HepG2 (cell line): ENCODE data around the gene TCF12. TPM values are rescaled to one million over a fixed set of nuclear protein-coding genes. Genes with fewer than 3 reads are reported as not detected.

Source experiments
- ATAC-seq: fragments of 200-7000 bp; cut with Tn5 transposase; 3 replicates; pipeline ENCODE4 v1.9.1; 2020; ENCODE audit warnings: mild to moderate bottlenecking, moderate library complexity
- BruUV-seq: library from RNA; stranded (reverse); fragments of 400-500 nt; replicated peaks from 2 replicates; lab custom pipeline; 2021; lab: Mats Ljungman, UMichigan
- CTCF ChIA-PET: fragments of 300-600 bp; formaldehyde crosslinking; extraction: SDS; loops from one replicate; lab custom pipeline; 2021; ENCODE audit warnings: low total read pairs, inconsistent platforms, low intra/inter-chr PET ratio; lab: Yijun Ruan, JAX
- POLR2A ChIA-PET: fragments of 350-600 bp; sonication (Branson Sonifier 250); formaldehyde crosslinking; loops from one replicate; lab custom pipeline; 2020; ENCODE audit warnings: antibody characterized with exemption, inconsistent platforms; lab: Yijun Ruan, JAX
- DNase-seq: peaks from one replicate; pipeline ENCODE4 v3.0.0-alpha.2; 2015; ENCODE audit warnings: low spot score
- FAIRE-seq: peaks from 3 replicates; lab custom pipeline; 2011; peaks lifted over from hg19 to GRCh38; lab: Jason Lieb, UNC
- H2AFZ ChIP-seq: one replicate; pipeline ENCODE4 v1.6.1; 2011; ENCODE audit warnings: low read length, inconsistent platforms
- H3K27ac ChIP-seq: fragments of 300-600 bp; 3 replicates; pipeline ENCODE4 v1.8.0; 2011; ENCODE audit warnings: mixed run types, mild to moderate bottlenecking, mixed read lengths, low read length, inconsistent platforms; ENCODE audit not compliant: insufficient read depth; ENCODE audit errors: extremely low read length
- H3K27me3 ChIP-seq, 2 experiments: fragments of 200-600 bp in 1 of 2; 2 replicates in 1 of 2; 3 replicates in 1 of 2; pipeline versions ENCODE4 v1.6.0 to v1.8.0; 2011; ENCODE audit warnings: low read length in 2 of 2, mild to moderate bottlenecking in 2 of 2, moderate library complexity in 2 of 2, inconsistent platforms in 1 of 2; ENCODE audit not compliant: insufficient read depth in 2 of 2, control insufficient read depth in 1 of 2
- H3K36me3 ChIP-seq, 2 experiments: fragments of 200-600 bp in 1 of 2; replicated peaks in 1 of 2; 2 replicates in 1 of 2; 3 replicates in 1 of 2; pipeline versions ENCODE4 v1.5.1 to v1.8.0; 2011; ENCODE audit warnings: low read length in 2 of 2, inconsistent platforms in 1 of 2; ENCODE audit not compliant: insufficient read depth in 2 of 2, control insufficient read depth in 1 of 2
- H3K4me1 ChIP-seq: 2 replicates; pipeline ENCODE4 v1.5.1; 2012; ENCODE audit warnings: low read length, inconsistent platforms; ENCODE audit not compliant: insufficient read depth
- H3K4me2 ChIP-seq: 2 replicates; pipeline ENCODE4 v1.6.0; 2011; ENCODE audit warnings: low read depth, low read length, inconsistent platforms
- H3K4me3 ChIP-seq, 3 experiments: fragments of 200-600 bp in 1 of 3; sonication (generic), shearing (Covaris generic) in 1 of 3; replicated peaks in 1 of 3; 2 replicates each; pipeline ENCODE4 v1.5.1; 2011 to 2016; ENCODE audit warnings: low read length in 3 of 3, inconsistent platforms in 2 of 3, low read depth in 2 of 3, mild to moderate bottlenecking in 2 of 3, control low read depth in 1 of 3, mixed read lengths in 1 of 3; ENCODE audit not compliant: insufficient read depth in 1 of 3
- H3K79me2 ChIP-seq: one replicate; pipeline ENCODE4 v1.6.1; 2011; ENCODE audit warnings: low read length, inconsistent platforms; ENCODE audit not compliant: insufficient read depth
- H3K9ac ChIP-seq: 2 replicates; pipeline ENCODE4 v1.6.0; 2011; ENCODE audit warnings: mild to moderate bottlenecking, low read depth, low read length, inconsistent platforms; ENCODE audit not compliant: insufficient read depth
- H3K9me3 ChIP-seq: 2 replicates; pipeline ENCODE4 v1.5.1; 2012; ENCODE audit warnings: mild to moderate bottlenecking, low read length
- H4K20me1 ChIP-seq: 2 replicates; pipeline ENCODE4 v1.6.0; 2011; ENCODE audit warnings: inconsistent platforms, mild to moderate bottlenecking, low read length, moderate library complexity; ENCODE audit not compliant: insufficient read depth
- ZNF549 ChIP-seq: sonication (generic); formaldehyde crosslinking; IDR thresholded peaks from 2 replicates; pipeline ENCODE4 v1.5.0; 2020; ENCODE audit warnings: missing genetic modification reagents
- WGBS: methylation state at CpG from one replicate; pipeline ENCODE4 v1.1.6; 2017; ENCODE audit warnings: low lambda C conversion rate; 5-methylcytosine and 5-hydroxymethylcytosine counted together
- in situ Hi-C: cut with HindIII; loops from 2 replicates; pipeline ENCODE4 v1.10.0; 2017; ENCODE audit warnings: low pct_unique_long_range_greater_than_20kb; ENCODE audit not compliant: extremely low pct_ligation_motif_present
- intact Hi-C: fragments of 100-400 bp; cut with micrococcal nuclease; formaldehyde crosslinking; loops from one replicate; pipeline ENCODE4 v1.10.0; 2022; ENCODE audit not compliant: unreplicated experiment
- polyA plus RNA-seq, 8 experiments: library from polyadenylated mRNA; depleted of rRNA in 3 of 8; stranded (reverse) in 7 of 8; unstranded in 1 of 8; fragments of >200 nt; fragmentation: Illumina TruSeq in 4 of 8; extraction: Trizol in 4 of 8; gene quantifications; 2 replicates each; pipeline versions ENCODE4 v1.2.1 to v1.2.3, GENCODE V29; 2011 to 2016; ENCODE audit warnings: low read depth in 4 of 8, missing spikeins in 1 of 8, mixed read lengths in 1 of 8; ENCODE audit not compliant: insufficient read depth in 1 of 8
- total RNA-seq, 5 experiments: library from RNA; depleted of rRNA; stranded (reverse); fragments of >200 nt; fragmentation: Illumina TruSeq; extraction: Trizol; gene quantifications; 2 replicates each; pipeline ENCODE4 v1.2.3, GENCODE V29; 2016; ENCODE audit warnings: low read depth in 1 of 5
- TF ChIP-seq, protein P1 (sequence below), 2 experiments: sonication (generic) in 1 of 2; formaldehyde crosslinking in 1 of 2; IDR thresholded peaks; 2 replicates each; pipeline versions ENCODE4 v1.4.0 to v1.6.1; 2016 to 2020; ENCODE audit warnings: borderline replicate concordance in 1 of 2, low read depth in 1 of 2, mild to moderate bottlenecking in 1 of 2, missing genetic modification reagents in 1 of 2

The TCF12 gene
- total and polyA plus RNA-seq, 2 of the 13 experiments (the other 11 are each of a cell fraction or from before 2014, with no cell fraction given), result 48.6 to 51.1 TPM

DNA sequence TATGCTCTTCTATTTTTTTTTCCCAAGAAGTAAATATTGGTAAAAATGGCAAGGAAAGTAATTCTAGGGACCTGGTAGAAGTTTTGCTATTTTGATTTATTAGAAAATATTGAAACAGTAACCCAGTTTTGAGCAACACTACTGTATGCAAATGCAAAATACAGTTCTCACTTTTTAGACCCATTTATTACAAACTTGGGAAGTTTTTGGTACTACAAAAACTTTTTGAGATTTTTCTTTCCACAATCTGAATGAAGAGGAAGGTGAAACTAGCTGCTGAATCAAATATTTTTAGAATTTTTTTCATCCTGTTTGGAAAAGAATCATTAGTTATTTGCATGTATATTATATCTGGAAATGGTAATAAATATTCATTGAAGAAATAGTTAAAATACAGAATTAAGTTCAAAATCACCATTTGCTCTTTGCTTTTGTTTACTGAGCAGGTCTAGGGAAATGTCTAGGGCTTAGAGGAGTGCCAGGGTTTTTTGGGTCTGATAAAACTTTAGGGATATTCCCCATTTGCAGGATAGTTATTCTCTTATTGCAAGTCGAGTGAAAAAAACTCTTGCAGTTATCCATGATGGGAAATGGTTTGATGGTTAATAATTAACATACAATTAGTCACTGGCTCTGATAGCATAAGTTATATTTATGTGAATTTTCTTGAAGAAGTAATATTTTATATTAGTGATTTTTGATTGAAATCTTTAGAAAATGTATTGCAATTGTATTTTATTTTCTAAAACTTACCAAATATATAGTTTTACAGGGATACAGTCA, 47.0 kb downstream of the TCF12 start:
- intact Hi-C loops (no loop called here), in situ Hi-C loops (no loop called here)
- CTCF ChIA-PET, result no interaction called here
- DNase-seq (no peak), ATAC-seq (no peak), FAIRE-seq (no peak)
- H3K4me3 ChIP-seq, result no peak overlapping the region
- POLR2A ChIA-PET, result no interaction called here
- peaks cover 85% of the 10 kb centered on the region for H3K4me1 ChIP-seq
- H3K79me2 ChIP-seq, result peaks cover 89% of the 10 kb centered on the region
- H3K9ac ChIP-seq, result no peak overlapping the region
- no peak overlapping the region for H3K27ac ChIP-seq
- WGBS, result 68% methylated on average over 1 of the region's 1 CpG
- H3K27me3 ChIP-seq, result no peaks in the 10 kb centered on the region
- TF ChIP-seq, protein P1, sequence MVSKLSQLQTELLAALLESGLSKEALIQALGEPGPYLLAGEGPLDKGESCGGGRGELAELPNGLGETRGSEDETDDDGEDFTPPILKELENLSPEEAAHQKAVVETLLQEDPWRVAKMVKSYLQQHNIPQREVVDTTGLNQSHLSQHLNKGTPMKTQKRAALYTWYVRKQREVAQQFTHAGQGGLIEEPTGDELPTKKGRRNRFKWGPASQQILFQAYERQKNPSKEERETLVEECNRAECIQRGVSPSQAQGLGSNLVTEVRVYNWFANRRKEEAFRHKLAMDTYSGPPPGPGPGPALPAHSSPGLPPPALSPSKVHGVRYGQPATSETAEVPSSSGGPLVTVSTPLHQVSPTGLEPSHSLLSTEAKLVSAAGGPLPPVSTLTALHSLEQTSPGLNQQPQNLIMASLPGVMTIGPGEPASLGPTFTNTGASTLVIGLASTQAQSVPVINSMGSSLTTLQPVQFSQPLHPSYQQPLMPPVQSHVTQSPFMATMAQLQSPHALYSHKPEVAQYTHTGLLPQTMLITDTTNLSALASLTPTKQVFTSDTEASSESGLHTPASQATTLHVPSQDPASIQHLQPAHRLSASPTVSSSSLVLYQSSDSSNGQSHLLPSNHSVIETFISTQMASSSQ (IDR thresholded peaks at IDR 0.05; ENCODE audit: low read depth), result 0 out of 2 replicates have a peak, but pooled peaks have one; percentile 18
- TF ChIP-seq, protein P1 (CRISPR knock-in tag; IDR thresholded peaks at IDR 0.05; ENCODE audit: borderline replicate concordance), result no peak
- TF ChIP-seq ZNF549 (CRISPR knock-in tag), result no peak
- no peaks in the 10 kb centered on the region for H3K36me3 ChIP-seq
- H3K4me2 ChIP-seq, result no peak overlapping the region
- H3K9me3 ChIP-seq, result no peaks in the 10 kb centered on the region
- no TSS peak for BruUV-seq
- peaks cover 4% of the 10 kb centered on the region for H4K20me1 ChIP-seq
- H2AFZ ChIP-seq, result no peak overlapping the region
